ENCODE data around the gene MLLT10. TPM values are rescaled to one million over a fixed set of nuclear protein-coding genes. Genes with fewer than 3 reads are reported as not detected.
A peak's percentile ranks its signal among the peaks of the same experiment; 100 is the strongest.

MLLT10 gene
- total RNA-seq, 1 donor from 2014 or later, result 43.9 TPM

DNA sequence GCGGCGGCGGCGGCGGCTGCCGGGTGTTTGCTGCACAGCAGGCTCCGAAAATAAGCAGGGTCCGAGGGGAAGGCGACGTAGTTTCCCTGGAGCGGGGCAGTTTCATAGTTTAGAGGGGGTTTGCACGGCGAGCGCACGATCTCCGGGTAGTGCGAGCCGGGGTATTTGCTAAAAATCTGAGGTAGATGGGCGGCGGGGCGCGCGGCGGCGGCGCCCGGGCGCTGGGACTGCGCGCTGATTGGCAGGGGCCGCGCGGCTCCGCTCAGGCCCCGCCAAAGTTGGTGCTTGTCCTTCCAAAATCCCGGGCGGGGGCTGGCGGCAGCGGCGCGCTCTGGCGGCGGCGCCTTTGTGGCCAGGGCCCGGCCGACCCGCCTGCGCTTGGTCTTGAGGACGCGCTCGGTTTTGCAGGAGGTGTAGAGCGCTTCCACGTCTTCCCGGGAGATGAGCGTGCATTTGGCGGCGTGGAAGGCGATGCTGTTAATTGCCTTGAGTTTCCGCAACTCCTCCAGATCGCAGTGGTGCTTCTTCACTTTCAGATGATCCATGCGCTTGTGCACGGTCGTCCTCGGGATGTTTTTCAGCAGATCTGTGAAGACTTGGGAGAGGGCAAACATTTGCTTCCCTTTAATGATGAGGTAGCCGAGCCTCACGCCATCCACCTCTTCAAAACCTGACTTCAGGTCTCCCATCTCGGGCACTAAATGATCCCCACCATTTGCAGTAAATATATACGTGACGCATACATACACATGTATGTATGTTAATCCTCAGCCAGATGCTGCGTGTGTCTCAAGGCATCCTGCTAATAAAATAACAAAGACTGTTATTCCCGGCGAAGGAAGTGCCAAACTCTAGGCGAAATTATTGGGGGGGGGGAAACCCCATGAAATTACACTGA lies 16.6 kb upstream of the MLLT10 start:
- Mint-ChIP-seq H3K36me3 (ENCODE audit: unreplicated experiment) (no peaks in the 10 kb centered on the region), H3K4me1 (ENCODE audit: unreplicated experiment) (peaks cover 68% of the 10 kb centered on the region), H3K4me3 (ENCODE audit: unreplicated experiment) (peak overlapping the region; percentile 78), H3K27me3 (ENCODE audit: unreplicated experiment) (no peaks in the 10 kb centered on the region), H3K9me3 (ENCODE audit: unreplicated experiment) (no peaks in the 10 kb centered on the region), H3K27ac (ENCODE audit: unreplicated experiment) (peak overlapping the region; percentile 96)
- no peak for TF ChIP-seq CTCF (IDR thresholded peaks at IDR 0.05)
- DNase-seq (ENCODE audit: extremely low spot score, unreplicated experiment), result peak; percentile 54

GRCh38 chr10:21518149-21518640 lies 15.8 kb upstream of the MLLT10 start:
- H3K27ac Mint-ChIP-seq (ENCODE audit: unreplicated experiment), result peak overlapping the region; percentile 96
- H3K4me1 Mint-ChIP-seq (ENCODE audit: unreplicated experiment), result peaks cover 70% of the 10 kb centered on the region
- no peaks in the 10 kb centered on the region for H3K9me3 Mint-ChIP-seq (ENCODE audit: unreplicated experiment)
- no peak for TF ChIP-seq CTCF (IDR thresholded peaks at IDR 0.05)
- no peaks in the 10 kb centered on the region for H3K27me3 Mint-ChIP-seq (ENCODE audit: unreplicated experiment)
- peak overlapping the region; percentile 78 for H3K4me3 Mint-ChIP-seq (ENCODE audit: unreplicated experiment)
- no peak for DNase-seq (ENCODE audit: extremely low spot score, unreplicated experiment)
- H3K36me3 Mint-ChIP-seq (ENCODE audit: unreplicated experiment), result no peaks in the 10 kb centered on the region

DNA sequence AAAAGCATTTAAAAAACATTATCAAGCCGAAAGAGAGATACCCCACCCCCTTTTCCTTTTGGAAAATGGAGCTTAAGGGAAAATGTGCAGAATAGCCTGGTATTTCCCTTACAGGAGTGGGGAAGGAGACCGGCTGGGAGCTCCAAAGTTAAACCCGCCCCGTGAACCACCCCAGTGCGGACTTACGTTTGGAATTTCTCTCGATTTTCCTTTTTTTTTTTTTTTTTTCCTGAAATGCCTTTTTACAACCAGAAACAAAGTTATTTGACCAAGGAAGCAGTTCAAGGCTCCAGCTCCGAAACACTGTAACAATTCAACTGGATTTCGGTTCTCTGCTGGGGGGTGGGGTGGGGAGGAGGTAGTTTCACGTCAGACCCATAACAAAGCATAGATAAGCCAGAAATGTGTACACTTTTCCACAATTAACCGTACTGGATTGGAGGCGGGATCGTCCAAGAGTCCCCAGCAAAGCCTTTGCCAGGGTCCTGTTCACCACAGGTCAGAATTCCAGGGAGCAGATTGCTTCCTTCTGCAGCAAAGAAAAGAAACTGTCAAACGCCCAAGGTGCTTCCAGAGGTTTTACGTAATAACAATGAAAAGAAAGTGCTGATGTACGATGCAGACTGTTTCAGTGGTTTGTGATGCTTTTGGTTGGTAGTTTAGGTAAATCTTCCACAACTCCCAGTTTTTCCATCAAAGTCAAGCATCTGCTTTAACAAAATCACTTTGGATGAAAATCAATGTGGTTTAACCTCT lies 15.2 kb upstream of the MLLT10 start:
- DNase-seq (ENCODE audit: extremely low spot score, unreplicated experiment), result peak; percentile 59
- H3K4me1 Mint-ChIP-seq (ENCODE audit: unreplicated experiment), result peaks cover 70% of the 10 kb centered on the region
- H3K27ac Mint-ChIP-seq (ENCODE audit: unreplicated experiment), result peak overlapping the region; percentile 96
- TF ChIP-seq CTCF (IDR thresholded peaks at IDR 0.05), result no peak
- no peaks in the 10 kb centered on the region for H3K27me3 Mint-ChIP-seq (ENCODE audit: unreplicated experiment)
- no peaks in the 10 kb centered on the region for H3K9me3 Mint-ChIP-seq (ENCODE audit: unreplicated experiment)
- H3K4me3 Mint-ChIP-seq (ENCODE audit: unreplicated experiment), result peak overlapping the region; percentile 78
- no peaks in the 10 kb centered on the region for H3K36me3 Mint-ChIP-seq (ENCODE audit: unreplicated experiment)

DNA sequence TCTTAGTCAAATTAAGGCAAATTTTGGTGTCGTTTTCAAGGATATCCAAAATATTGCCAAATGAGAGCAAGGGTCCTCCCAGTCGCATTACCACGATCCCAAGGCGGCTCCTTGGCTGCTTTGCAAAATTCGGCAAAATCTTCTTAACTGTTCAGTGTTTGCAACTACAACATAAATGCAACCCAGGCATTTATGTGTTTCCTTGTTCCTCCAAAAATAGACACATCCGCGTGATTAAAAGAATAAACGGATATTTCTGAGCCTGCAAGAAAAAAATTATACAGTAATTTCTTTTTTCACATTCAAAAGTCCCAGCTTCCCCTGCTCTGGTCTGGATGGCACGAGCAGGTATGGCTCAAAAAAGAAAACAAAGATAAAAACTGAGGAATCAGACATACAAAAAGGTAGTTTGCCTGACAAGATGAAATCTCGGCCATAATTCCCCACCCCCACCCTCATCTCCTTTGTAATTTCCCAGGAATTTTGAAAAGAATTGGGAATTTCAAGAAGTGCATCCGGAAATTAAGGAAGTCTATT lies 14.6 kb upstream of the MLLT10 start:
- Mint-ChIP-seq H3K27me3 (ENCODE audit: unreplicated experiment) (no peaks in the 10 kb centered on the region), H3K4me1 (ENCODE audit: unreplicated experiment) (peaks cover 71% of the 10 kb centered on the region), H3K27ac (ENCODE audit: unreplicated experiment) (peak overlapping the region; percentile 96), H3K9me3 (ENCODE audit: unreplicated experiment) (no peaks in the 10 kb centered on the region), H3K36me3 (ENCODE audit: unreplicated experiment) (no peaks in the 10 kb centered on the region), H3K4me3 (ENCODE audit: unreplicated experiment) (peak overlapping the region; percentile 78)
- no peak for DNase-seq (ENCODE audit: extremely low spot score, unreplicated experiment)
- no peak for TF ChIP-seq CTCF (IDR thresholded peaks at IDR 0.05)

Data from osteocyte (in vitro differentiated cells).